HEK293T (cell line): Measurements from ENCODE around the gene TCOF1.

ENCODE experiments used
- CTCF ChIA-PET: fragments of 350-600 bp; formaldehyde crosslinking; extraction: SDS; loops from one replicate; lab custom pipeline; 2021; ENCODE audit warnings: antibody characterized with exemption, inconsistent platforms; lab: Yijun Ruan, JAX
- POLR2A ChIA-PET: fragments of 350-600 bp; formaldehyde crosslinking; extraction: SDS; loops from one replicate; lab custom pipeline; 2020; ENCODE audit warnings: antibody characterized with exemption, inconsistent platforms; lab: Yijun Ruan, JAX
- DNase-seq: peaks from one replicate; pipeline ENCODE4 v3.0.0; 2012; ENCODE audit warnings: mixed read lengths; ENCODE audit errors: extremely low spot score
- ARNT ChIP-seq: fragments of 450-650 bp; IDR thresholded peaks from 2 replicates; pipeline ENCODE4 v1.6.1; 2017; ENCODE audit warnings: mild to moderate bottlenecking
- BHLHE40 ChIP-seq: fragments of 450-650 bp; IDR thresholded peaks from 2 replicates; pipeline ENCODE4 v1.6.1; 2016; ENCODE audit warnings: mild to moderate bottlenecking, moderate library complexity, borderline replicate concordance
- CTBP1 ChIP-seq: fragments of 450-650 bp; IDR thresholded peaks from 2 replicates; pipeline ENCODE4 v1.6.1; 2016; ENCODE audit warnings: borderline replicate concordance
- ELF4 ChIP-seq: fragments of 450-650 bp; IDR thresholded peaks from 2 replicates; pipeline ENCODE4 v1.6.1; 2017; ENCODE audit warnings: antibody characterized with exemption
- FOXA1 ChIP-seq: fragments of 450-650 bp; IDR thresholded peaks from 2 replicates; pipeline ENCODE4 v1.6.1; 2016; ENCODE audit warnings: mild to moderate bottlenecking
- FOXK2 ChIP-seq: fragments of 450-650 bp; IDR thresholded peaks from 2 replicates; pipeline ENCODE4 v1.6.1; 2016; ENCODE audit warnings: mild to moderate bottlenecking
- FOXM1 ChIP-seq: fragments of 450-650 bp; IDR thresholded peaks from 2 replicates; pipeline ENCODE4 v1.6.1; 2017; ENCODE audit warnings: mild to moderate bottlenecking, borderline replicate concordance
- HDGF ChIP-seq: fragments of 450-650 bp; IDR thresholded peaks from 2 replicates; pipeline ENCODE4 v1.6.1; 2017; ENCODE audit warnings: antibody characterized with exemption, borderline replicate concordance
- L3MBTL2 ChIP-seq: fragments of 450-650 bp; conservative IDR thresholded peaks from 2 replicates; pipeline ENCODE4 v1.6.1; 2016; ENCODE audit warnings: mild to moderate bottlenecking
- LEF1 ChIP-seq: fragments of 450-650 bp; IDR thresholded peaks from 2 replicates; pipeline ENCODE4 v1.6.1; 2017; ENCODE audit warnings: mild to moderate bottlenecking, borderline replicate concordance
- NFRKB ChIP-seq: fragments of 450-650 bp; IDR thresholded peaks from 2 replicates; pipeline ENCODE4 v1.6.1; 2016; ENCODE audit warnings: mild to moderate bottlenecking, moderate library complexity
- PKNOX1 ChIP-seq: fragments of 450-650 bp; IDR thresholded peaks from 2 replicates; pipeline ENCODE4 v1.6.1; 2016
- SP1 ChIP-seq: fragments of 450-650 bp; IDR thresholded peaks from 2 replicates; pipeline ENCODE4 v1.6.1; 2017
- SUZ12 ChIP-seq: fragments of 450-650 bp; IDR thresholded peaks from 2 replicates; pipeline ENCODE4 v1.6.1; 2016; ENCODE audit warnings: mild to moderate bottlenecking
- TARDBP ChIP-seq: fragments of 450-650 bp; IDR thresholded peaks from 2 replicates; pipeline ENCODE4 v1.6.1; 2016
- ZNF384 ChIP-seq: fragments of 450-650 bp; IDR thresholded peaks from 2 replicates; pipeline ENCODE4 v1.6.1; 2016

TCOF1 gene

DNA sequence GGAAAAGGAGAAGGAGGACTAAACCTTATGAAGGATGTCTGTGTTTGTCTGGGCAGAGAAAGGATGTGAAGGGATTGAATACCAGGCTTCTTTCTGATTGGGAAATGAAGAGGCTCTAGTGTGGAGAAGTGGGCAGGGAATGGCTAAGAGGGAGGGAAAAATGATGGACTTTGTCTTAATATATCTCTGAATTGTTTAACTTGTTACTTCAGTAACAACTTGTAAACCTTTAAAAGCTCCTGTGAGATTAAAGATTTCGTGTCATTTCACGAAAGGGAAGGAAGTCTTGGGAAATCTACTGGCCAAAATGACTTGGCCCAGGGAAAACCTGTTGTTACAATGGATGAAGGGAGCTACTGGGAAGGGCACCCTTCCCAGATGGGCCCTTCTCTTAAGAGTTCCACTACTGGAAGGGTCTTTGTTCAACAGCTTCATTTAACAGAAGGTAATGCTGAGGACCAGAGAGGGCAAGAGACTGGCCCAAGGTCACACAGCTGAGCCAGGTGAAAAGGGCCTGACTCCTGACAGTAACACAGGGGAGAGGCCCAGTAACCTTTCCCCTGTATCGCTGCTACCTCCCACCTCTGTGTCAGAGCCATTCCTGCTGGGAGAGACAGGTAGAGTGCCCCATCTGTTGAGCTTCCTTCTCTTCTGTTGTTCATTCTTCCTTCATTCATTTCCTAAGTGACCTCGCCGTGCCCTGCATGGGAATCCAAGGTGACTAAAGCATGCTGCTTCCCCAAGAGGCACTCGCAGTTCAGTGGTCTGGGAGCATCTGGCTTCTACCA is 5.1 kb upstream of the TCOF1 start:
- TF ChIP-seq NFRKB (no peak), ARNT (no peak), SP1 (no peak), LEF1 (no peak), FOXA1 (no peak), FOXM1 (no peak), HDGF (no peak), ELF4 (no peak), CTBP1 (no peak), FOXK2 (no peak), BHLHE40 (no peak), L3MBTL2 (no peak), TARDBP (no peak)
- CTCF ChIA-PET: interaction anchor here (1.1 to 4.0 kb wide), 2 partner anchors 81 to 136 kb away, joined by 3 to 38 read pairs; no protein-coding TSS in a partner anchor
- DNase-seq: no peak
- POLR2A ChIA-PET: interaction anchor here (0.7 kb wide), 1 partner anchor 9 kb away, joined by 4 read pairs; no protein-coding TSS in a partner anchor

- ChIA-PET POLR2A (interaction anchor here (0.7 kb wide), 1 partner anchor 8 kb away, joined by 4 read pairs; no protein-coding TSS in a partner anchor), CTCF (no interaction called here)
- DNase-seq: no peak
- no peak for TF ChIP-seq PKNOX1
- no peak for TF ChIP-seq FOXM1
- TF ChIP-seq SUZ12: no peak
- TF ChIP-seq CTBP1: no peak
- no peak for TF ChIP-seq BHLHE40
- TF ChIP-seq FOXA1: no peak
- TF ChIP-seq ZNF384: no peak
- TF ChIP-seq ELF4: no peak
- no peak for TF ChIP-seq FOXK2
- no peak for TF ChIP-seq L3MBTL2
- TF ChIP-seq HDGF: no peak
Measured at GRCh38 chr5:150353032-150353675, 4.3 kb upstream of the TCOF1 start.

DNA sequence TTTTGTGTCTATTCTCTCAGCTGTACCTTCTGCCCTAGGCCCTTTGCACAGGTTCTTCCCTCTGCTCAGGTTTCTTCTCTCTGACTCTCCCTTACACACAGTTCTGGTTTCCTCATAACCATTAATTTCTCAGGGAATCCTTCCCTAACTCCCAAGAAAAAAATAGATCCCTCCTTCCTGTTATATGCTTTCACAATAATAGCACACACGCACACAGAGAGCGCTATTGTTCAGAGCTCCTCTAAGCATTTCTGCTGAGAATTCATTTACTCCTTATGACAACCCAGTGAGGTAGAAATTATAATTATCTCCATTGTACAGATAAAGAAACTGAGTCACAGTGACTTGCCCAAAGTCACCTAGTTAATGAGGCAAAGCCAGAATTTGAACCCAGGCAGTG is 1.7 kb upstream of the TCOF1 start:
- no peak for DNase-seq
- ChIA-PET CTCF (no interaction called here), POLR2A (interaction anchor here (1.8 kb wide), 1 partner anchor 56 kb away, joined by 4 read pairs; no protein-coding TSS in a partner anchor)
- TF ChIP-seq SUZ12: no peak
- no peak for TF ChIP-seq LEF1
- TF ChIP-seq SP1: no peak
- no peak for TF ChIP-seq CTBP1
- TF ChIP-seq ELF4: no peak
- TF ChIP-seq L3MBTL2: no peak
- no peak for TF ChIP-seq NFRKB
- TF ChIP-seq BHLHE40: no peak

DNA sequence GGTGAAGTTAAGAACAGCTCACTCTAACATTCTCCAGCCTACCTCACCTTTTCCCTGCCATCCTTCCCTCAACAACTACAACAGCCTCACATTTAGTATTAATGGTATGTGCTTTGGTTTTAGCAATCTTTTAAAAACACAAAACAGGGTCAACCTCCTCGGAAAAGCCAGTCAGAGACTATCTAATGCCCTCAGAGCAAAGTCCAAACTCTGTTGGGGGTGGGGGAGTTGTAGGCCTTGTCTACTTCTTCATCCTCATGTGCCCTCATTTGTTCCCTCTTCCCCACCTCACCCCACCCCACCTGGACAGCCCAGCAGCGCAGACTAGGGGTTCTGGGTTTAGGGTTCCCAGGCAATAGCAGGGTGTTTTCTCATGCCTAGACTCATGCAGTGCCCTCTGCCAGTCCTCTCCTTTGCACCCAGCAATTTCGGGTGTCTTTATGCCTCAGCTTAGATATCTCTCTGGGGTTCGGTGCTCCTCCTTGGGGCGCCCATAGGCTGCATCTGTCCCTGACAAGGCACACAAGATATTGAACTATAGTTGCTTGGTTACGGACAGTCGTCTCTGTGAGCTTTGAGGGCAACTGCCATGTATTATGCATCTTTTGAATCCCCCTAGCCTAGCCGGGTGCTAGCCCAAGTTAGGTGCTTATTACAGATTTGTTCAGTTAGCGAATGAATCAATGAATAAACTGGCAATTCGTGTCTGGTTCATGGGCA is 762 bp upstream of the TCOF1 start:
- no peak for DNase-seq
- ChIA-PET POLR2A (interaction anchor here (0.6 to 1.8 kb wide), 3 partner anchors 57 to 88 kb away, joined by 3 to 4 read pairs (median 3); no protein-coding TSS in a partner anchor), CTCF (no interaction called here)
- no peak for TF ChIP-seq ZNF384
- TF ChIP-seq BHLHE40: no peak
- TF ChIP-seq TARDBP: no peak
- no peak for TF ChIP-seq L3MBTL2
- TF ChIP-seq SP1: no peak

- no peak for DNase-seq
- ChIA-PET CTCF (no interaction called here), POLR2A (interaction anchor here (0.6 to 1.7 kb wide), 7 partner anchors 9 to 88 kb away, joined by 3 to 8 read pairs (median 5); no protein-coding TSS in a partner anchor)
- TF ChIP-seq ZNF384: no peak
- TF ChIP-seq ARNT: no peak
- TF ChIP-seq TARDBP: no peak
- no peak for TF ChIP-seq SP1
Measured at GRCh38 chr5:150358261-150359095, 981 bp downstream of the TCOF1 start.

- ChIA-PET POLR2A (interaction anchor here (0.5 to 1.3 kb wide), 3 partner anchors 9 to 30 kb away, joined by 3 to 4 read pairs (median 3); no protein-coding TSS in a partner anchor), CTCF (no interaction called here)
- TF ChIP-seq FOXM1 (no peak), FOXK2 (no peak), ZNF384 (no peak), HDGF (no peak), NFRKB (no peak), SP1 (no peak), LEF1 (no peak), ARNT (no peak), CTBP1 (no peak), ELF4 (no peak), TARDBP (no peak)
- DNase-seq: no peak
Measured at GRCh38 chr5:150361301-150361700, 3.8 kb downstream of the TCOF1 start.
